ENCODE results near the gene APOBEC3H.
A peak's percentile ranks its signal among the peaks of the same experiment; 100 is the strongest.
"Not testable (repeated sequence)": the region's sequence is repeated elsewhere in the genome, so short reads cannot be mapped to it uniquely, and the experiment has no call there.

APOBEC3H gene

DNA sequence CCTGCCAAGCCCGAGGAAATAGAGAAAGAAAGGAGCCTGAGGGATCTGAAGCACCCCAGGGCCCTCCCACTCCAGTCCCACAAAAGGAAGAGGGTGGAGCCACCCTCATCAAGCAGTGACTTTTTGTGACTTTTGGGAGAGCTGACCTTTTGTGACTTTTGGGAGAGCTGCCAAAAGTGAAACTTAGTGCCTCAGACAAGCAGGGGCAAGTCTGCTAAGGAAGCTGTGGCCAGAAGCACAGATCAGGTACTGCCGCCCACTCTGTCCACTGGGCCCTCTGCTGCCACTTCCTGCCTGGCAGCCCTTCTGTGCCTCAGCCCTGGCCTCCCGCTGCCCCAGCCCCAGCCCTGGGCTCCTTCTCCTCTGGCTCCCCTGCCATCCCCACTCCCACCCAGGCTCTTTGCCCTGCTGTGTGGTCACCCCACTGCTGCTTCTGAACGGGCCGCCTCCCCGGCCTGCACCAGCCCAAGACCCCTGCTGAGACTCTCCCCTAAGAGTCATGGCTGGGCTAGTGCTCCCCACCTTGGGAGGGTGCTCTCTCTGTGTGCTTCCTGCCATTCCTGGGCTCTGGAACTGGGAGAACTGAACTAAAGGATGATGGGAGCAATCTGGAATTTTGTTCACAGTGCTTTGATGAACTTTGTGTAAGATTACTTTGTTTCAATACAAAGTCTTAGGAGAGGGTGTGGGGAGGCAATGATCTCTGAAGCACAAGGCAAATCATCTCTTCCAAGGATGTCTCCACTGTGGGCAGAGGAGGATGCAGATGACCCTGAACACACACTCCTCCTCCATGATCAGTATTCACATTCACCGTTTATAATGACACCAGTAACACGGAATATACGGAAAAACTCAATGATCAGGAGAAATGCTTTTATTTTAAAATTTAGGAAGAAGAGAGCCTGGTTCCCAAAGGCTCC is at the start of gene APOBEC3H:
APOBEC3H (plus strand) TSS at position 147 of the 923 bp plus-strand sequence. CDS start 3,035 bp downstream, outside the sequence.
- DNase-seq (ENCODE audit: low read depth in 2 of 2): no peak

DNA sequence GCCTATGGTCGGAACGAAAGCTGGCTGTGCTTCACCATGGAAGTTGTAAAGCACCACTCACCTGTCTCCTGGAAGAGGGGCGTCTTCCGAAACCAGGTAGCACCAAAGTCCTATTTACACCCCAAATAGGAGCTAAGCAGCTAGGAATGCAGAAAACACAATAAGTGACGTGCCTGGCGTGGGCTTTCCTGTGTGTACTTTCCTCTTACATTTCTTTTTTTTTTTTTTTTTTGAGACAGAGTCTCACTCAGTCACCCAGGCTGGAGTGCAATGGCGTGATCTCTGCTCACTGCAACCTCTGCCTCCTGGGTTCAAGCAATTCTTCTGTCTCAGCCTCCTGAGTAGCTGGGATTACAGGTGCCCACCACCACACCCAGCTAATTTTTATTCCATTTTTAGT is 47.6 kb upstream of the APOBEC3H start:
- DNase-seq (ENCODE audit: low read depth in 2 of 2): not testable (repeated sequence)

DNA sequence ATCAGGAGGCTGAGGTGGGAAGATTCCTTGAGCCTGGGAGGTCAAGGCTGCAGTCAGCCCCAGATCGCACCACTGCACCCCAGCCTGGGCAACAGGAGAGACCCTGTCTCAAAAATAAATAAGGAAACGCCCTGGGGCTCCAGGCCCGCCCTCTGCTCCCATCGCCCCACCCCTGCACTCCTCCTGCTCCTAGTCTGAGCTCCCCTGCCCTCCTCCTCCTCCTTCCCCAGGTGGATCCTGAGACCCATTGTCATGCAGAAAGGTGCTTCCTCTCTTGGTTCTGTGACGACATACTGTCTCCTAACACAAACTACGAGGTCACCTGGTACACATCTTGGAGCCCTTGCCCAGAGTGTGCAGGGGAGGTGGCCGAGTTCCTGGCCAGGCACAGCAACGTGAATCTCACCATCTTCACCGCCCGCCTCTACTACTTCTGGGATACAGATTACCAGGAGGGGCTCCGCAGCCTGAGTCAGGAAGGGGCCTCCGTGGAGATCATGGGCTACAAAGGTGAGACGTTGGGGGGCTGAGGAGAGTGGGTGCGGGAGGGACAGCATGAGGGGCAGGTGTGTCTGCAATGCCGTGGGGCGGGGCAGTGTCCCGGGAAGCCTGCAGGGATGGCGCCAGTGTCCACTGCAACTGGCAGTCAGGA is 45.1 kb upstream of the APOBEC3H start:
- DNase-seq (ENCODE audit: low read depth in 2 of 2): not testable (repeated sequence)

DNA sequence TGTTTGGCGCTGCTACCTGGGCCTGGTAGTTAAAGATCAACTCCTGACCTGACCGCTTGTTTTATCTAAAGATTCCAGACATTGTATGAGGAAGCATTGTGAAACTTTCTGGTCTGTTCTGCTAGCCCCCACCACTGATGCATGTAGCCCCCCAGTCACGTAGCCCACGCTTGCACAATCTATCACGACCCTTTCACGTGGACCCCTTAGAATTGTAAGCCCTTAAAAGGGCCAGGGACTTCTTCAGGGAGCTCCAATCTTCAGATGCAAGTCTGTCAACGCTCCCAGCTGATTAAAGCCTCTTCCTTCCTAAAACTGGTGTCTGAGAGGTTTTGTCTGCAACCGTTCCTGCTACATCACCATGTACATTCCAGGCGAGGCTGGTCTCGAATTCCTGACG is 41.4 kb upstream of the APOBEC3H start:
- no peak for DNase-seq (ENCODE audit: low read depth in 2 of 2)

DNA sequence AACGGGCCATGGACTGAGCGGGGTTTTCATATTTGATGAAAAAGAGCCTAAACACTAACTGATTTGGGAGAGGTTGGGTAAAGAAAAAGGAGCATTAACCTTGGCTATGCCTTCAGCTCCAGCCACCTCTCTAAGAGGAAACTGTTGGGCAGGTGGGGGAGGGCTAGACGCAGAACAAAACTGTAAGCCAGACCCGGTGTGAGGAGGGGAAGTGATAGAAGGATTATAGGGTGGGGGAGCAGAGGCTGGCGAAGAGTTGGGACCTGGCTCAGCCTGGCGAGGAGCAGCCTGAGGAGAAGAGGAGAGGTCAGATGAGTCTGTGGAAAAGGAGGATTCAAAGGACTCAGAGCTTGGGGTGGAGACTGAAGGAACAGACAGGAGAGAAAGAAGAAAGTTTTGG is 35.8 kb upstream of the APOBEC3H start:
- not testable (repeated sequence) for DNase-seq (ENCODE audit: low read depth in 2 of 2)

DNA sequence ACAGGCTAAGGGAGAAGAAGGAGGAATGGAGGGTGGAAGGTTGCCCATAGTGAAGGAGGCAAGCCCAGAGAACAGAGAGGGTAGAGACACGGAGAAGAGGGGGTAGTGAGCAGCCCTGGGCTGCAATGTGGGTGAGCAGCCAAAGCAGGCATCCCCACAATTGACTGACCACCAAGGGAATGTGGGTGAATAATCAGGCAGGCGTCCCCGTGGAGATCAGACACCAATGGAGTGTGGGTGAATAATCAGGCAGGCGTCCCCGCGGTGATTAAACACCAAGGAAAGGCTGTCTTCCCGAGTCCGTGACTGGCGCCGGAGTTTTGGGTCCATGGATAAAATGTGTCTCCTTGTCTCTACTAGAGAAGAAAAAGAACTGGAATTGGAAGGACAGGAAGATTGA is 35.1 kb upstream of the APOBEC3H start:
- DNase-seq (ENCODE audit: low read depth in 2 of 2): not testable (repeated sequence)

DNA sequence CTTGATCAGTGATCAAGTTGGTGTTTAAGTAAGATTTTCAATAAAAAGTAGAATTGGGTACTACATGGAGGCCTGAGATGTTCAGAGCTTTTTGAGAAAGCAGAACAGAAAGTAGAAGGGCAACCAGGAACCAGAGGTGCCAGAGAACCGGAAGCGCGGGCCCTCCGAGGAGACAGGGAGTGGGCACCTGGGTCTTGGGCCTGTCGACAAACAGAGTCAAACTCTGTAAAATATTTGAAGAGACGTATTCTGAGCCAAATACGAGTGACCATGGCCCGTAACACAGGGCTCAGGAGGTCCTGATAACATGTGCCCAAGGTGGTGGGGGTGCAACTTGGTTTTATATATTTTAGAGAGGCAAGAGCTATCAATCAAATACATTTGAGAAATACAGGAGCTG is 33.1 kb upstream of the APOBEC3H start:
- DNase-seq (ENCODE audit: low read depth in 2 of 2): not testable (repeated sequence)

DNA sequence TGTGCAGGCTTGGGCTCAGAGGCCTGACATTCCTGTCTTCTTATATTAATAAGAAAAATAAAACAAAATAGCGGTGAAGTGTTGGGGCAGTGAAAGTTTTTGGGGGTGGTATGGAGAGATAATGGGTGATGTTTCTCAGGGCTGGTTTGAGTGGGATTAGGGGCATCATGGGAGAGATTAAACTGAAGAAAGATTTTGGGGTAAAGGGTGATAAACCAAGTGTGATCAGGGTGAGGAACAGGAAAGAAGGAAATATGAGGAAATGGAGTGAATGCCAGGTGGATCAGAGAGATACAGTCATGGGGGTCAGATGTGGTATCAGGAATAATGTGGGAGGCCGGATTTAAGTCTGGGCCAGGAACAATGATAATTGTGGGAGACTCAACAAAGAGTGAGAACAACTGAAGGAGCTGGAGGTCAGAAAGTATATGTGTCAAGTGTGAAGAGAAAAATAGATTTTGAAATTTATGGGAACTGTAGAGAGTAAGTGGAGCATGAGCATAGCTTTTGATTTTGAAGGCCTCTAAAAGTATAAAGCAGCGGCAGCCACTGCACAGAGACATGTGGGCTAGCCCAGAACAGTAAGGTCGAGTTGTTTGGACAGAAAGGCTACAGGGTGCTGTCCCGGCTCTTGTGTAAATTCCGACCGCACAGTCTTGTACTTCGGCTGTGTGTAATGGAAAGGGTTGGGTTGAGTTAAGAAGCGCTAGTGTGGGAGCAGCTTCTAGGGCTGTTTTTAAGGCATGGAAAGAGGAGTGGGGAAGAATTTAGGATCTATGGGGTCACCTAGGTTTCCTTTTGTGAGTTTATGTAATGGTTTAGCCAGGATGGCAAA is 30.4 kb upstream of the APOBEC3H start:
- not testable (repeated sequence) for DNase-seq (ENCODE audit: low read depth in 2 of 2)

DNA sequence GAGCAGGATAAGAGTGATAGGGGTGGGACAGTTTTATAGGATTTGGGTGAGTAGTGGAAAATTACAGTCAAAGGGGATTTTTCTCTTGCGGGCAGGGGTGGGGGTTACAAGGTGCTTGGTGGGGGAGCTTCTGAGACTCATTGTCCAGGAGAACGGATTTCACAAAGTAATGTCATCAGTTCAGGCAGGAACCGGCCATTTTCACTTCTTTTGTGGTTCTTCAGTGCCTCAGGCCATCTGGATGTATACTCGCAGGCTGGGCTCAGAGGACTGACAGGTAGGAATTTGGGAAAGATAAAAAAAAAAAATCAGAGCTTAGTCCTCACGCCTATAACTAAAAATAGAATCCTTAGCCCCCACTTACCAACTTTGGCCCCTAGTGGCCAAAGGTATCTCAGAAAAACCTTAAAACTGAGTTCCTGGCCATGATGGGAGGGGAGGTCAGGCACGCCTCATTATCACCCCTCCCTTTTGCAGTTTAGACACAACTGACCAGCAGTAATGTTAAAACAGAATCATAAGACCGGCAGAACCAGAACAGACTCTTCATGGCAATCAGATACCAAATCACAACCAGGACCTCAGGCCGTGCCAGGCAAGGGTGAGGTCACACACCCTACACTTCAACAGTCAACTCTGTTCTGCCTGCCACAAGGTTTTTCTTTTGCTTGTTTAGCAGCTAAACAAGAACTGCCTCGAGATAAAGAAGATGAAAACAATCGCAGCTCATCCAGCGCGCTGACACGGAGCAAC is 28.8 kb upstream of the APOBEC3H start:
- no peak for DNase-seq (ENCODE audit: low read depth in 2 of 2)

DNA sequence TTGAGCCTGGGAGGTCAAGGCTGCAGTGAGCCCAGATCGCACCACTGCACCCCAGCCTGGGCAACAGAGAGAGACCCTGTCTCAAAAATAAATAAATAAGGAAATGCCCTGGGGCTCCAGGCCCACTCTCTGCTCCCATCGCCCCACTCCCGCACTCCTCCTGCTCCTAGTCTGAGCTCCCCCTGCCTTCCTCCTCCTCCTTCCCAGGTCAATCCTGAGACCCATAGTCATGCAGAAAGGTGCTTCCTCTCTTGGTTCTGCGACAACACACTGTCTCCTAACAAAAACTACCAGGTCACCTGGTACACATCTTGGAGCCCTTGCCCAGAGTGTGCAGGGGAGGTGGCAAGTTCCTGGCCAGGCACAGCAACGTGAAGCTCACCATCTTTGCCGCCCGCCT is 26.9 kb upstream of the APOBEC3H start:
- no peak for DNase-seq (ENCODE audit: low read depth in 2 of 2)

DNA sequence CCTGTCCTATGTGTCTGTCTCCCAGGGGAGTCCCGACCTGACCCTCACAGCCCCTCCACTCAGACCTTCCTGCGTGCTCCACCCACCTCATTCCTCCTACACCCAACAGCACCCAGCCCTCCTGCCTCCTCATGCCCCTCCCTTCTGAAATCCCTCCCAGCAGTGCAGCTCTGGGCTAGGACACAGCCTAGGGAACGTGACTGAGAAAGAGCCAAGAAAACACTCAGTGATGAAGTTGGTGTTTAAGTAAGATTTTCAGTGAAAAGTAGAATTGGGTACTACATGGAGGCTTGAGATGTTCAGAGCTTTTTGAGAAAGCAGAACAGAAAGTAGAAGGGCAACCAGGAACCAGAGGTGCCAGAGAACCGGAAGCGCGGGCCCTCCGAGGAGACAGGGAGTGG is 24.5 kb upstream of the APOBEC3H start:
- not testable (repeated sequence) for DNase-seq (ENCODE audit: low read depth in 2 of 2)

DNA sequence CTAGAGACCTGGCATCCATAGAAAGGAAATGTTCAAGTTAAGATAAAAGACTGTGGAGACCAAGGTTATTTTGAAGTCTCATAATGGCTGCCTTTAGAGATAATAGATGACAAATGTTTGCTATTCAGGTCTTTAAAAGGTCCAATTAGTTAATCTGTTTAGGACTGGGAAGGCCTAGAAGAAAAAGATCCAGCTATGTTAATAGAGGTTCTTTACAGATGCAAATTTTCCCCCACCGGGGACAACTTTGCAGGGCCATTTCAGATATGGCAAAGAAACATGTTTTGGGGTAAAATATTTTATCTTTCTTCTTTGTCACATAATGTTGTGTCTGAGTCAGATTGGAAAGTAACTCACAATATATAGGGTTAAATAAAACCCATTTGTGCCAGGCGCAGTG is 23.1 kb upstream of the APOBEC3H start:
- no peak for DNase-seq (ENCODE audit: low read depth in 2 of 2)

DNA sequence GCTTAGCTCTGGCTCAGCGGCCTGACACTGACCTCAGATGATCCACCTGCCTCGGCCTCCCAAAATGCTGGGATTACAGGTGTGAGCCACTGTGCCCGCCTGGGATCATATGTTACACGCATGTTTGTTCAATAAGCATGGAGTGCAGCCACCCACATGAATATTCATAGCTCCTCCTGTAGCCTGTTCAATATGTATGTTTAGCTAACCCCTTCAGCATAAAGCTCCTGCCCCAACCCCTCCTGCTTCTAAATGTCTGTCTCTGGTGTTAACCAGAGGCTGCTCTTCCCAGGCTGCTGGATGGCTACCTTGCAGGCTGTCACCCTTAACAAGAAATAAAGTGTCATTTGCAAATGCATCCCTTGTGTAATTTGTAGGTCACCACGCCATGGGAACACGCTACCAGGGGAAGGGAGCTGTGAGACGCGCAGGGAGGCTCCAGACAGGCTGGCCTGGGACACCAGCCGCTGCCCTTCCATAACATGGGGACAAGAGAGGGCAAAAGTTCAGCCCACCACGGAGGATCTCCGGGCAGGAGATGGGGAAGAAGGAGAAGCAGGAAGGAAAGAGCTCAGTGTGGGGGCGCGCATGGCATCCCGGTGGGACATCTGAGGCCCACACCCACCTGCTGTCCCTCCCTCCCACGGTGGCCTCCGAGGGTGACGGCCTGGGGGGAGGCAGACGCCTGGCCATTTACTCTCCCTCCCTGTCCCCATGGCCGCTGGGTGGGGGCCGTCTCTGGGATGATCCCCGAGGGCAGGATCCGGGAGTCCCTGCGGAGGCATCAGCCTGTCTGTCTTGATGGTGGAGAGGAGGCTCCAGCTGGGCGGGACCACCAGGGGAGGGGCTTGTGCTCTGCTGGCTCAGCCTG is 20.7 kb upstream of the APOBEC3H start:
- not testable (repeated sequence) for DNase-seq (ENCODE audit: low read depth in 2 of 2)

DNA sequence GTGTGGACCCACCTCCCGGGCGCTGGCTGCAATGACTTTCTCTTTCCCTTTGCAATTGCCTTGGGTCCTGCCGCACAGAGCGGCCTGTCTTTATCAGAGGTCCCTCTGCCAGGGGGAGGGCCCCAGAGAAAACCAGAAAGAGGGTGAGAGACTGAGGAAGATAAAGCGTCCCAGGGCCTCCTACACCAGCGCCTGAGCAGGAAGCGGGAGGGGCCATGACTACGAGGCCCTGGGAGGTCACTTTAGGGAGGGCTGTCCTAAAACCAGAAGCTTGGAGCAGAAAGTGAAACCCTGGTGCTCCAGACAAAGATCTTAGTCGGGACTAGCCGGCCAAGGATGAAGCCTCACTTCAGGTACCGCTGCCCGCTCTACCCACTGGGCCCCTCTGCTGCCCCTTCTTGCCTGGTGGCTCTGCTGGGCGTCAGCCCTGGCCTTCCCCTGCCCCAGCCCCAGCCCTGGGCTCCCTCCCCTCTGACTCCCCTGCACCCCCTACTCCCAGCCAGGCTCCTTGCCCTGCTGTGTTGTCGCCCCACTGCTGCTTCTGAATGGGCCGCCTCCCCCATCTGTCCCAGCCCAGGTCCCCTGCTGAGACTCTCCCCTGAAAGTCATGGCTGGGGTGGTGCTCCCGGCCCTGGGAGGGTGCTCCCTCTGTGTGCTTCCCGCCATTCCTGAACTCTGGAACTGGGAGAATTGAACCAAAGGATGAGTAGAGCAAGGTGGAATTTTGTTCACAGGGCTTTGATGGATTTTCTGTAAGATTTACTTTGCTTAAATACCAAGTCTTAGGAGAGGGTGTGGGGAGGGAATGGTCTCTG is 19.8 kb upstream of the APOBEC3H start, which contains the start of gene APOBEC3G:
APOBEC3G (plus strand) TSS at position 250 of the 815 bp plus-strand sequence; CDS start at position 337, 87 bp downstream.
- peak in 1 of 2 donors; percentile 33 for DNase-seq (ENCODE audit: low read depth in 2 of 2)

DNA sequence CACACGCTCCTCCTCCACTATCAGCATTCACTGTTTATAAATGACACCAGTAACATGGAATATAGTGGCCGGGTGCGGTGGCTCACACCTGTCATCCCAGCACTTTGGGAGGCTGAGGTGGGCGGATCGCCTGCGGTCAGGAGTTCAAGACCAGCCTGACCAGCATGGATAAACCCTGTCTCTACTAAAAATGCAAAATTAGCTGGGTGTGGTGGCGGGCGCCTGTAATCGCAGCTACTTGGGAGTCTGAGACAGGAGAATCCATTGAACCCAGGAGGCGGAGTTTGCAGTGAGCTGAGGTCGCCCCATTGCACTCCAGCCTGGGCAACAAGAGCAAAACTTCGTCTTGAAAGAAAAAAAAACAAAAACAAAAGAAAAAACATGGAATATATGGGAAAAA is 19.1 kb upstream of the APOBEC3H start:
- DNase-seq (ENCODE audit: low read depth in 2 of 2): not testable (repeated sequence)

DNA sequence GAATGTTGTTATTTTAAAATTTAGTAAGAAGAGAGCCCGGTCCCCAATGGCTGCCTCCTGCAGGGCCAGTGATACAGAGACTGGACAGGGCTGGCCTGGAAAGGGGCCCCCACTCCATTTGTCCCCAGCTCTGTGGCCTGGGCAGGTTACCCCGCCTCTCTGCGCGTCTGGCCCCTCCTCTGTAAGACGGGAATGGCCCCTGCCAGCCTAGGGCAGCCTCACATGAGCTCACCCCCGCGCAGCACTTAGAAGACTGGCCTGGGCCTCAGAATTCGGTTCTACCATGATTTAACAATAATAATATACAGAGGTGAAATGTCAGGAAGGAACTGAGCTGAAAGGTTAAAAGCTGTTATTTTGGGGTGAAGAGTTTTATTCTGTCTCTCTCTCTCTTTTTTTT is 18.7 kb upstream of the APOBEC3H start:
- DNase-seq (ENCODE audit: low read depth in 2 of 2): no peak

DNA sequence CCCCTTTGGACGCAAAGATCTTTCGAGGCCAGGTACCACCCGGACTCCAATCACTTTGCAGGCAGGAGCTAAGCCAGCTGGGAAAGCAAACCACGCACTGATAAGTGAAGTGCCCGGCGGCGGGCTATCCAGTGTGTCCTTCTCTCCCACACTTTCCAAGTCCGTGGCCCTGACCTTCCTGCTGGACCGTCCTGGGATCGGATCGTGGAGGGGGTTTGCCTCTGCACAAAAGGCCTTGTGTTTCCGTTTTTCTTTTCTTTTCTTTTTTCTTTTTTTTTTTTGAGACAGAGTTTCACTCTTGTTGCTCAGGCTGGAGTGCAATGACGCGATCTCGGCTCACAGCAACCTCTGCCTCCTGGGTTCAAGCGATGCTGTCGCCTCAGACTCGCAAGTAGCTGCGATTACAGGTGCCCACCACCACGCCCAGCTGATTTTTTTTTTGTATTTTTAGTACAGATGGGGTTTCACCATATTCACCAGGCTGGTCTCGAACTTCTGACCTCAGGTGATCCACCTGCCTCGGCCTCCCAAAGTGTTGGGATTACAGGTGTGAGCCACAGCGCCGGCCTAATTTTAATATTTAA is 17.9 kb upstream of the APOBEC3H start:
- not testable (repeated sequence) for DNase-seq (ENCODE audit: low read depth in 2 of 2)

DNA sequence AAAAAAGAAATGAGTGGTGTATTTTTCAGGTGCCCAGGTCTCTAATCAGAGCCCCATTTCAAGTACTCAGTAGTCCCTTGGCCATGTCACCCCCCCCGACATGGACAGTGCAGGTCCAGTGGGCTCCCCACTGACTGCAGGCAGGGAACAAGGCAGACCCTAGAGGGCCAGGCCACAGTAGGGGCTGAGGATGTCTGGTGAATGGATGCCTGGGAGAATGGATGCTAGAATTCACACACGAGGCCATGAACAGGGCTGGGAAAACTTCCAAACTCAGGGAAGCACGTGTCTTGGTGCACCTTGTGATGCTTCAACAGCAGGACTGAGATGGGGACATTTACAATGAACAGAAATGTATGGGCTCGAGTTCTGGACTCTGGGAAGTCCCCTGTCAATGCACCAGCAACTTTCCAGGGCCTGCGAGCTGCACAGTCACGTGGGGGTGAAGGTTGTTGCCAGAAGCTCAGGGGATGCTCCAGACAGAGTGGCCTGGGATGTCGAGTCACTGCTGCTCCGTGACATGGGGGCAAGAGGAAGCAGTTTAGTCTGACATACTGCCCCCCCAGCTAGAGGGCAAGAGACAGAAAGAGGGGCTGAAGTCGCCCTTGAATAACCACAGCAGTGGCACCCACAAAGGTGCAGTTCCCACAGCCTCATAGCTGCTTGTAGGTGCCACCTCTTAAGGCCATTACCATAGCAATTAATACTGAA is 16.8 kb upstream of the APOBEC3H start:
- no peak for DNase-seq (ENCODE audit: low read depth in 2 of 2)
